Measurements from ENCODE around the gene ANKFN1.

Gene ANKFN1

GRCh38 chr17:56144223-56144622 is 9.1 kb upstream of the ANKFN1 start:
- DNase-seq: no peak

GRCh38 chr17:56146534-56146933 is 6.7 kb upstream of the ANKFN1 start:
- DNase-seq: no peak

- DNase-seq: no peak
Measured at GRCh38 chr17:56148333-56148732, 4.9 kb upstream of the ANKFN1 start.

GRCh38 chr17:56149266-56150036 is 3.8 kb upstream of the ANKFN1 start:
- DNase-seq: no peak

DNA sequence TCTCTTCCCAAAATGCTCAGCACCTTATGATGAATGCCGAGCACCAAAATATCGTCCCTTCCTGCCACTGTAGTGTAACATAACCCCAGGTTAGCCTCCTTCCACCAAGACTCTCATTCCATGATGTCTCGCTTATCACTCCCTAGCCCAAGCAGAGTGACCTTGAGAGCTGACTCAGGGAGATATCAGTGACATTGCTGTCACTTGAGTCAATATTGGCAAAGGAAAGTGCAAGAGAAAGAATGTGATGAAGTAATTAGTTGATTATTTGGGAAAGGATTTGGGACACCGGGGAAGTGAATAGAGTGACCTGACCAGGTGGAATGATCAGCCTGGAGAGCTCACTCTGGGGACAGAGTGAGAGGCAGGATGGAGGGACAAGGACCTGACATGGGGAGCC is 2.6 kb upstream of the ANKFN1 start:
- DNase-seq: no peak

GRCh38 chr17:56157845-56158244 is 4.6 kb downstream of the ANKFN1 start:
- no peak for DNase-seq

GRCh38 chr17:56158344-56158743 is 5.1 kb downstream of the ANKFN1 start:
- no peak for DNase-seq

DNA sequence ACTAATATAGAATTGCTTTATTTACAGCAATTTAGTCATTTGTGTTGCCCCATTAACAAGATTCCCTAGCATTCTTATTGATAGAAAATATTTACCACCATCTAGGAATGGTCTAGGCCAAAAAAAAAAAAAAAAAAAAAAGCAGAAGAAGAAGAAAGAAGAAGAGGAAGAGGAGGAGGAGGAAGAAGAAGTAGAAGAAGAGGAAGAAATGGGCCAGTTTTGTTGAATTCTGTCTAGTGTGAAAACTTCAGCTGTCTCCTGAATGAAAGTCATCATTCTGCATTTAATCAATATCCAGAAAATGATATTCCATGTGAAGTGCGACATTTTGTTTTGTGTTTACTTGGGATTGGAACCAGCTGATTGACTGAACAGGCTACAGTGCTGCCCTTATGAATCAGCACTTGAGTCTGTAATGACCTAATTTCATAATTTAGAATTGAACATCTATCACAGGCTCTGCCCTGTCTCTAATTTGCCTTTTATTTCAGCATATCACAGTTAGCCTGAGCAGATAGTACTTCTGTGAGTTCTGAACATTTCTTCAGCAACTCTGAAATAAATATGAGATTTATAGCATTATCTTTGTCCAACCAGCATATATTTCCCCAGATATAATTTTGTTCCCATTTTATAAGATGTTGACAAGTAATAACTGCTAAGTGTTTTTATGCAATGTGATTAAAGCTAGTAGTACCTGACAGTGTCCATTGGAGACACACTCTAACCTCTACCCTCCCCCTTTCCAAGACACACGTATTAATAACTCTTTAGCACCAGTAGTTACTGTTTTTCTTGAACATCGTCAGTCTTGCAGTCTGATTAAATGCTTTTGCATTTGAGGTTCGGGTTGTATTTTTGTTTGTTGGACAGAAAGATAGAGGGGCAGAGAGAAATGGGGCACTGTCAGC is 5.9 kb downstream of the ANKFN1 start:
- no peak for DNase-seq

- no peak for DNase-seq
Measured at GRCh38 chr17:56159826-56160380, 6.6 kb downstream of the ANKFN1 start.

DNA sequence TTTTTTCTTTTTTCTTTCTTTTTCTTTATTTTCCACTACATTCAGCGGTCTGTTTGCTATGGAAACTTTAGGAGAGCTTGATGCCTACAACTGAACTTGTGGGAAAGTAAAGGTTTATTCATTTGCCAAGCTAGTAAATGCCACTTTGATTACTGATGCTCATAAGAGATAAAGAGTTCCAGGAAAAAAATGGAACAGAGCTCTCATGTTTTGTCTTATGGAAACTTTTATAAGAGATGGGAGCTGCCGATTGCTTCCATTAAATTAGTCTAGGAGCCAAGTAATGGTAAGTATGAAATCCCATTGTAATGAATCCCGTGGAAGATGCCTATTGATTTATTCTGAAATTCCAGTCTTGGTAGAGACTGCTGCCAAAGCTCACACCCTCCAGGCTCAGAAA is 7.1 kb downstream of the ANKFN1 start:
- DNase-seq: no peak

- no peak for DNase-seq
Measured at GRCh38 chr17:56165072-56165641, 11.9 kb downstream of the ANKFN1 start.

DNA sequence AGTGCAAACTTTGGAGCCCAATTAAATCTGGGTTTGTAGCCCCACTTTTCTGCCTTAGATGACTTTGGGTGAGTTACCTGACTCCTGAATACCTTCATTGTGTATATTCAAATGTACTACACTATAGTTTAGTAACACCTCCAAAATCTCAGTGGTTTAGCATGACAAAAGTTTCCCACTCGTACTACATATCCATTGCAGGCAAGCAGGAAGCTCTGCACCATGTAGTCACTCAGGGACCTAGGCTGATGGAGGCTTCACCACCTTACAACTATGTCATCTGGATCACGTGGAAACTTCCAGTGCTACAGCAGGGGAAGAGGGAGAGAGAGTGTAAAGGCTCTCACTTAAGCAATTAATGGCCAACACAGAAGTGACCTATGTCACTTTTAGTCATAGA is 14.2 kb downstream of the ANKFN1 start:
- no peak for DNase-seq

- DNase-seq: no peak
Measured at GRCh38 chr17:56169621-56170020, 16.3 kb downstream of the ANKFN1 start.

GRCh38 chr17:56171186-56171959 is 18.1 kb downstream of the ANKFN1 start:
- DNase-seq: no peak

- DNase-seq: no peak
Measured at GRCh38 chr17:56172517-56172982, 19.3 kb downstream of the ANKFN1 start.

DNA sequence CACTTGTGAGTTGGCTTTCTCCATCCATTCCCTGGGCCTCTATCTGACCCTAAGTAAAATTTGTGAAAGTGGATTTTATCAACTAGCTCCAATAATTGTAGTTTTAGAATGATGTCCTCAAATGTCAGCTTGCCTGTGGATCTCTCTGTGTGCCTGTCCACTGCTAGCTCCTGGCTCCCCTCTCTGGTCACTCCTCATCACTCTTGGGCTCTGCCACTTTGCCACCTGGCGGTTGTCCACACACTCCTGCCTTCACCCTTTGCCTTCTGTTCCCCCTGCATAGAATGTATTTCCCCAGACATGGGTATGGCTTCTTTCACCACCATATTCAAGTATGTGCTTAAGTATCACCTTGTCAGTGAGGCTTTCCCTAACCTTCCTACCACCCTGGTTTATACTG is 19.8 kb downstream of the ANKFN1 start:
- DNase-seq: no peak

GRCh38 chr17:56173958-56174835 is 20.9 kb downstream of the ANKFN1 start:
- DNase-seq: no peak

DNA sequence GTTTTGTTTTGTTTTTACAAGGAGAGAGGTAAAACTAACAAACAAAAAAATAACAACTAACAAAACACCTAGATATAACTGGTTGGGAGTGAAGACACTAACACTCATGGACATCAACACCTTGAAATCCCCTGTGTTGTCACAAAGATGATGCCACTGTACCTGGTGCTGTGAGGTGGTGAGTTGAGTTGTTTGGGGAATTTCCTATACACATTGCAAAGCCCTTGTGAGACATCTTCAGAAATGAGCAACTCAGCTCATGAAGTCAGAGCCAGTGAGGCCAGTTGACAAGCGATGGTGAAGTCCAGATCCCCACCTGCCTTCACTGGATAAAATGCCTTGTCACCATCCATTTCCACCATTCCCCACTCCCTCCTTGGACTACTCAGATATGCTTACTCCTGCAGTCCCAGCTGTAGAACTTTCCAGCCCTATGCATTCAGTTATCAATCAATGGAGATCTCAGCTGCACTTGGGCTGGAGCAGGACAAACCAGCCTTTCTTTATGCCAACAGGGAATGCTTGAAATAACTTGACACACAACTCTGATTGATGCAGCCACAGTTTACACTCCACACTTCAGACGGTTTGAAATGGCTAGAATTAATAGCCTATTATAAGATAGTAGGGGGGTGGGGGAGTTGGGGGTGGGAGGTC is 22.2 kb downstream of the ANKFN1 start:
- DNase-seq: no peak

- no peak for DNase-seq
Measured at GRCh38 chr17:56176091-56176490, 22.8 kb downstream of the ANKFN1 start.

- DNase-seq: no peak
Measured at GRCh38 chr17:56177361-56177760, 24.1 kb downstream of the ANKFN1 start.

DNA sequence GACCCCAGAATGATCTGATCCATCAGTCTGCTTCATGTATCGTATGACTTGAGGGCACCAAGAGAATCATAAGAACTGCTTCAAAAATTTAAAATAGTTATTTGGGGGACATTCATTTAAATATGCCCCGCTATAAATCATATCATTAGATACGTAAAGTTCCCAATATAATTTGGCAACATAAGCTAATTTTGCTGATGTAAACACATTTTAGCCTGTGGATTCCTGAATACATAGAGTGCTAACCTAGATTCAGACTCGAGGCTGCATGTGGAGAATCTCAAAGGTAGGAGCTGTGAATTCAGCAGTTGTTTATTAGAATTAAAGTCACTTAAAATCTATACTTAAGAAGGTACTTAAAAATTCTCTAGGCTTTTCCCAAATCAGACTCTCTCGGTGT is 24.9 kb downstream of the ANKFN1 start:
- no peak for DNase-seq
